IPS-11a (cell line): ENCODE measurements around the gene LINC00237.

Source experiments
- H3K4me3 ChIP-seq: one replicate; pipeline ENCODE4 v1.5.1; 2013; ENCODE audit warnings: low read depth, low read length, control low read depth

Gene LINC00237

DNA sequence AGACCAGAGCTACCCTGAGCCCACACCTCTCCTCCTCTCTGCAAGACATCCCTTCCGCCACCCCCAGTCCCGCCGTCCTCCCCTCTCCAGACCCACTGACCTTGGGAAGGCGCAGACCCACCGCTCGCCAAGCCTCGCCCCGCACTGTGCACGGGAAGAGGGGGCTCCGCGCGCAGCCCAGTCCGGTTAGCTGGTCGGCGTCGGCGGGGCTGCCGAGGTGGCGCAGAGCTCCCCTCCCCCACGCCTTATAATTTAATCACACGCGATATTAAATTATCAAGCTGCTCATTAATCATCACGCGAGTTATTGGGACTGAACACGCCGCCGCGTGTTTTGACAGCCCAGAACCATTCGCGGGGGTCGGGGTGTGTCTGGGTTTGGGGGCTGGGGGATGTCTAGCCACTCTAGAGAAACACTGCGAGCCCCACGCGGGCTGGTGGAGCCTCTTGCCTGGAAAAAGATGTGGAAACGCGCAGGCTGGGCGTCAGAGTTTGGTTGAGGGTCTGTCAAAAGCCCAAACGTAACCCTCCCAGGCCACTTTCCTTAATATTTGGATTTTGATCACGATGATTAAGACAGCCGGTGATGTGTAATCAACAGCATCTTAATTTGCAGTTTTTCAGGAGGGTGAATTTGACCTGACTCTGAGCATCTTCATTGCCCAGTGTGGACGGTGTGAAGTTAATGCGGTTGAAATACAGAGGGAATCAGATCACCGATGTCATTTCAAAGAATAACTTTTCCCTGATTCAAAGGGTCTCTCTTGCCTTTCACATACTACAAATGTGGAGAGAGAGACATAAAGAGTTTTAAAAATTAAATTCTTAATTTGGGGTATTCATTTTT lies at the start of gene LINC00237:
LINC00237 (minus strand) TSS at position 188 of the 847 bp plus-strand sequence.
- peak within 1 kb of the TSS; percentile 44 for H3K4me3 ChIP-seq

GRCh38 chr20:21155268-21155667 lies 49.1 kb upstream of the LINC00237 start:
- H3K4me3 ChIP-seq, result no peak overlapping the region

GRCh38 chr20:21154692-21155091 lies 48.5 kb upstream of the LINC00237 start:
- H3K4me3 ChIP-seq, result no peak overlapping the region

DNA sequence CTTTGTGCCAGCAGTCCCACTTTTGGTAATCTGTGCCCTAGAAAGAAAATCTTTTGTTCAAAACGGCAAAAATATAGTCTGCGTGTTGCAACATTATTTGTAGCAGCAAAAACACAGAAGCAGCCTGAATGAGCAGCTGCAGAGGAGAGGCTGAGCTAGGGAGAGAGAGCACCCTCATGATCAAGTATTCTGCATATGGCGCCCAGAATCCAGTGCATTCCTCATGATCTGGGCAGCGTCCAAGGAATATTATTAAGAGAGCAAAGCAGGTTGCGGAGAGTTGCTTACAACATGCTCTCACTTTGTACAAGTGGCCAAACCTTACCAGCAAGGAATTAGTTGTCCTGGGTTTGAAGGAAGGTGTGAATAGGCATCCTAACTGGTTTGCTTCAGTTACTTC lies 45.6 kb upstream of the LINC00237 start:
- H3K4me3 ChIP-seq, result no peak overlapping the region

- H3K4me3 ChIP-seq, result no peak overlapping the region
Measured at GRCh38 chr20:21149344-21149743, 43.2 kb upstream of the LINC00237 start.

DNA sequence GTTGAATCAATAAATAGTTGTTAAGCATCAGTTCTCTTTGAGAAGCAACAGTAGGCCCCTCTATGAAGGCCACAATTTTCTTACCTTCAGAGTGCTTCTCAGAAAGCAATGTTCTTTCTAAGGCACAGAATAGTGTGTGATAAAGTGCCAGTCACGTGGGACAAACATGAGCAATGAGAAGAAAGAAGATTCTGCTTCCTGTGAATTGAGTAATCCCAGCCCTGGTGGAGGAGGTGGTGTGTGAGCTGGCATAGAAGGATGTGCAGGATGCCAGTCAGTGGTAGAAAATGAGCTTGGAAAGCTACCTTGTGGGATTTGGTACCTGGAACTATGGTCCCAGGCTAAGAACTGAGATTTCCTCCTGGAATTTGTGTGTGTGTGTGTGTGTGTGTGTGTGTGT lies 41.4 kb upstream of the LINC00237 start:
- H3K4me3 ChIP-seq, result no peak overlapping the region

GRCh38 chr20:21146215-21146614 lies 40.1 kb upstream of the LINC00237 start:
- H3K4me3 ChIP-seq, result no peak overlapping the region

GRCh38 chr20:21145424-21145823 lies 39.3 kb upstream of the LINC00237 start:
- H3K4me3 ChIP-seq, result no peak overlapping the region

GRCh38 chr20:21143194-21143890 lies 37.2 kb upstream of the LINC00237 start:
- no peak overlapping the region for H3K4me3 ChIP-seq

GRCh38 chr20:21141825-21142224 lies 35.7 kb upstream of the LINC00237 start:
- no peak overlapping the region for H3K4me3 ChIP-seq

GRCh38 chr20:21139881-21140566 lies 33.9 kb upstream of the LINC00237 start:
- no peak overlapping the region for H3K4me3 ChIP-seq

GRCh38 chr20:21137078-21137477 lies 30.9 kb upstream of the LINC00237 start:
- no peak overlapping the region for H3K4me3 ChIP-seq

- H3K4me3 ChIP-seq, result no peak overlapping the region
Measured at GRCh38 chr20:21136015-21136732, 30.0 kb upstream of the LINC00237 start.

- no peak overlapping the region for H3K4me3 ChIP-seq
Measured at GRCh38 chr20:21134883-21135493, 28.8 kb upstream of the LINC00237 start.

GRCh38 chr20:21133917-21134622 lies 27.9 kb upstream of the LINC00237 start:
- no peak overlapping the region for H3K4me3 ChIP-seq

DNA sequence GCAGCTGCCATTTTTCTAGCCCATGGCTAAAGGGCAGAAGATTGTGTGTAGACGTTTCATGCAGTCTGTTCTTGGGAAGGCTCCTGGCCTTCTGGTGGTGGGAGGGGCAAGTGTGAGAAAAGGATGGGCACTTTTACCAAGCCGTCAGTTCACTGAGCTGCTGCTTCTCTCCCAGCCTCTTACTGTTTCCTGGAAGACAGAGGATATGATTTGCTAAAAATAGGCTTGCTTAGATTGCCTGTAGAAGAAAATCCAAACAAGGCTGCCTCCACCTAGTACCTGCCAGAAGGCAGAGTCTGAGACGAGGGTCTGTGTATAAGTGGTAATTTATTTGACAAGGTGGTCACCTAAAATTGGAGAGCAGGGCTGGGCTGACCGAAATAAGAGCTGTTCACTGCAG lies 27.2 kb upstream of the LINC00237 start:
- no peak overlapping the region for H3K4me3 ChIP-seq

GRCh38 chr20:21129861-21130260 lies 23.7 kb upstream of the LINC00237 start:
- no peak overlapping the region for H3K4me3 ChIP-seq

- H3K4me3 ChIP-seq, result no peak overlapping the region
Measured at GRCh38 chr20:21127201-21127981, 21.2 kb upstream of the LINC00237 start.

- peak overlapping the region; percentile 75 for H3K4me3 ChIP-seq
Measured at GRCh38 chr20:21126581-21126870, 20.4 kb upstream of the LINC00237 start.
